CD14-positive monocyte (primary cell): ENCODE measurements around the gene RANBP3L. TPM values are rescaled to one million over a fixed set of nuclear protein-coding genes. Genes with fewer than 3 reads are reported as not detected.

Source experiments
- DNase-seq, 3 donors: peaks; one replicate each; pipeline ENCODE4 v3.0.0-alpha.2; 2011 to 2022
- H2AFZ ChIP-seq: 2 replicates; pipeline ENCODE4 v1.6.0; 2012; ENCODE audit warnings: mild to moderate bottlenecking, low read depth, low read length, inconsistent platforms; ENCODE audit not compliant: insufficient read depth, poor library complexity, severe bottlenecking
- H3K27ac ChIP-seq, 2 donors: 1 replicate in 1 of 2; 2 replicates in 1 of 2; pipeline ENCODE4 v1.5.1; 2012 to 2013; ENCODE audit warnings: low read length in 2 of 2, control low read depth in 1 of 2, inconsistent platforms in 1 of 2, low read depth in 1 of 2, mild to moderate bottlenecking in 1 of 2
- H3K27me3 ChIP-seq, 2 donors: one replicate each; pipeline versions ENCODE4 v1.6.0 to v1.6.1; 2011 to 2013; ENCODE audit warnings: low read length in 2 of 2; ENCODE audit not compliant: control insufficient read depth in 2 of 2, insufficient read depth in 2 of 2
- H3K36me3 ChIP-seq, 2 donors: replicated peaks in 1 of 2; 1 replicate in 1 of 2; 2 replicates in 1 of 2; pipeline versions ENCODE4 v1.5.1 to v1.6.1; 2012 to 2013; ENCODE audit warnings: low read length in 2 of 2, control low read depth in 1 of 2, inconsistent platforms in 1 of 2, mild to moderate bottlenecking in 1 of 2; ENCODE audit not compliant: insufficient read depth in 2 of 2, control insufficient read depth in 1 of 2
- H3K4me1 ChIP-seq, 2 donors: 1 replicate in 1 of 2; 2 replicates in 1 of 2; pipeline versions ENCODE4 v1.5.1 to v1.6.1; 2012 to 2013; ENCODE audit warnings: low read length in 2 of 2, control low read depth in 1 of 2, inconsistent platforms in 1 of 2, mild to moderate bottlenecking in 1 of 2, moderate library complexity in 1 of 2; ENCODE audit not compliant: insufficient read depth in 2 of 2, control insufficient read depth in 1 of 2
- H3K4me2 ChIP-seq: replicated peaks from 2 replicates; pipeline ENCODE3; 2012; ENCODE audit warnings: low read length, moderate library complexity, mild to moderate bottlenecking; ENCODE audit not compliant: poor library complexity, severe bottlenecking; ENCODE audit errors: extremely low read depth
- H3K4me3 ChIP-seq, 3 experiments: fragments of 200-600 bp in 1 of 3; sonication (generic) in 1 of 3; replicated peaks in 1 of 3; 1 replicate in 2 of 3; 2 replicates in 1 of 3; pipeline ENCODE4 v1.5.1; 2011 to 2013; ENCODE audit warnings: low read length in 3 of 3, mild to moderate bottlenecking in 3 of 3, control low read depth in 2 of 3, low read depth in 2 of 3, inconsistent platforms in 1 of 3, moderate library complexity in 1 of 3
- H3K79me2 ChIP-seq: 2 replicates; pipeline ENCODE4 v1.6.0; 2012; ENCODE audit warnings: mild to moderate bottlenecking, control low read depth, inconsistent platforms, low read length, moderate library complexity; ENCODE audit not compliant: insufficient read depth
- H3K9ac ChIP-seq: 2 replicates; pipeline ENCODE4 v1.6.0; 2017; ENCODE audit warnings: low read length, mild to moderate bottlenecking; ENCODE audit not compliant: insufficient read depth, poor library complexity, severe bottlenecking
- H3K9me3 ChIP-seq, 2 donors: replicated peaks in 1 of 2; 1 replicate in 1 of 2; 2 replicates in 1 of 2; pipeline versions ENCODE4 v1.5.1 to v1.6.1; 2012 to 2013; ENCODE audit warnings: low read length in 2 of 2, control low read depth in 1 of 2; ENCODE audit not compliant: control insufficient read depth in 1 of 2, insufficient read depth in 1 of 2
- H4K20me1 ChIP-seq: 2 replicates; pipeline ENCODE4 v1.6.0; 2012; ENCODE audit warnings: mild to moderate bottlenecking, low read length, control low read depth, moderate library complexity; ENCODE audit not compliant: insufficient read depth
- H3K27ac Mint-ChIP-seq, 7 donors: one replicate each; pipeline ENCODE4 v1.8.0; 2020; ENCODE audit warnings: mild to moderate bottlenecking in 7 of 7, mixed read lengths in 7 of 7, moderate library complexity in 6 of 7, inconsistent platforms in 2 of 7
- H3K27me3 Mint-ChIP-seq, 3 donors: one replicate each; pipeline ENCODE4 v1.8.0; 2021 to 2022; ENCODE audit warnings: low read depth in 3 of 3, mild to moderate bottlenecking in 3 of 3, mixed read lengths in 3 of 3, moderate library complexity in 3 of 3, inconsistent platforms in 1 of 3
- H3K36me3 Mint-ChIP-seq, 2 donors: one replicate each; pipeline ENCODE4 v1.8.0; 2020; ENCODE audit warnings: mixed read lengths in 2 of 2, inconsistent platforms in 1 of 2, mild to moderate bottlenecking in 1 of 2
- H3K4me1 Mint-ChIP-seq: one replicate; pipeline ENCODE4 v1.8.0; 2020; ENCODE audit warnings: mild to moderate bottlenecking, mixed read lengths
- H3K4me3 Mint-ChIP-seq, 2 donors: one replicate each; pipeline ENCODE4 v1.8.0; 2020; ENCODE audit warnings: mild to moderate bottlenecking in 2 of 2, mixed read lengths in 2 of 2, moderate library complexity in 1 of 2
- H3K9me3 Mint-ChIP-seq, 7 donors: one replicate each; pipeline ENCODE4 v1.8.0; 2020 to 2022; ENCODE audit warnings: mixed read lengths in 7 of 7, mild to moderate bottlenecking in 6 of 7, moderate library complexity in 6 of 7, inconsistent platforms in 2 of 7
- CTCF ChIP-seq: fragments of 200-600 bp; IDR thresholded peaks from one replicate; pipeline ENCODE4 v1.8.0; 2022; ENCODE audit warnings: antibody characterized with exemption, mild to moderate bottlenecking
- WGBS: methylation state at CpG from one replicate; pipeline ENCODE4 v1.1.5; 2013; ENCODE audit warnings: missing lambda C conversion rate; ENCODE audit not compliant: insufficient coverage; 5-methylcytosine and 5-hydroxymethylcytosine counted together
- intact Hi-C, 2 donors: fragments of 100-400 bp; cut with micrococcal nuclease; formaldehyde crosslinking; loops; one replicate each; pipeline versions ENCODE4 v1.15.0 to v1.15.1; 2023
- polyA plus RNA-seq, 3 donors: library from polyadenylated mRNA; depleted of rRNA in 1 of 3; unstranded in 2 of 3; stranded (reverse) in 1 of 3; fragments of 300-500 nt in 2 of 3; fragments of >200 nt in 1 of 3; fragmentation: Illumina TruSeq in 2 of 3; gene quantifications; 1 replicate in 2 of 3; 2 replicates in 1 of 3; pipeline ENCODE4 v1.2.3, GENCODE V29; 2012 to 2021

The RANBP3L gene
- polyA plus RNA-seq, 3 donors = not detected

- H3K4me1 Mint-ChIP-seq = peaks cover 33% of the 10 kb centered on the region
- H3K79me2 ChIP-seq = peaks cover 58% of the 10 kb centered on the region
- H3K4me2 ChIP-seq = no peak overlapping the region
Observed at GRCh38 chr5:36238502-36239295, 63.0 kb downstream of the RANBP3L start.

GRCh38 chr5:36237751-36238150 lies 64.0 kb downstream of the RANBP3L start:
- Histone ChIP-seq H3K36me3 (no peaks in the 10 kb centered on the region), H2AFZ (no peak overlapping the region), H3K4me2 (no peak overlapping the region), H3K4me1 (peaks cover 15 to 23% of the 10 kb centered on the region in 2 donors), H3K4me3 (no peak overlapping the region), H3K79me2 (peaks cover 58% of the 10 kb centered on the region), H3K9ac (no peak overlapping the region), H3K27ac (no peak overlapping the region), H4K20me1 (no peaks in the 10 kb centered on the region), H3K9me3 (no peaks in the 10 kb centered on the region), H3K27me3 (no peaks in the 10 kb centered on the region)
- no peak overlapping the region for H3K27ac Mint-ChIP-seq
- DNase-seq = no peak
- 100% methylated on average over 1 of the region's 2 CpGs for WGBS
- TF ChIP-seq CTCF = no peak
- peaks cover 30% of the 10 kb centered on the region for H3K4me1 Mint-ChIP-seq
- peaks cover 0 to 1% of the 10 kb centered on the region in 2 donors for H3K36me3 Mint-ChIP-seq
- no peak overlapping the region for H3K4me3 Mint-ChIP-seq
- intact Hi-C loops = no loop called here
- no peaks in the 10 kb centered on the region for H3K9me3 Mint-ChIP-seq
- no peaks in the 10 kb centered on the region for H3K27me3 Mint-ChIP-seq

More at GRCh38 chr5:36238502-36239295, 63.0 kb downstream of the RANBP3L start:
- H3K27me3 ChIP-seq = no peaks in the 10 kb centered on the region
- Mint-ChIP-seq H3K9me3 (no peaks in the 10 kb centered on the region), H3K27me3 (no peaks in the 10 kb centered on the region), H3K27ac (no peak overlapping the region), H3K4me3 (no peak overlapping the region), H3K36me3 (no peaks in the 10 kb centered on the region)
- intact Hi-C loops = no loop called here
- no peak for DNase-seq
- peaks cover 17 to 26% of the 10 kb centered on the region in 2 donors for H3K4me1 ChIP-seq
- H3K9me3 ChIP-seq = no peaks in the 10 kb centered on the region
- no peak overlapping the region for H2AFZ ChIP-seq
- no peak for TF ChIP-seq CTCF
- no peak overlapping the region for H3K27ac ChIP-seq
- H3K4me3 ChIP-seq = no peak overlapping the region
- 64% methylated on average over 1 of the region's 2 CpGs for WGBS
- no peaks in the 10 kb centered on the region for H4K20me1 ChIP-seq
- H3K36me3 ChIP-seq = no peaks in the 10 kb centered on the region
- no peak overlapping the region for H3K9ac ChIP-seq
